H9 (cell line): ENCODE measurements around the gene DCDC1. TPM values are rescaled to one million over a fixed set of nuclear protein-coding genes. Genes with fewer than 3 reads are reported as not detected.

Experiments used
- DNase-seq: peaks from one replicate; pipeline ENCODE4 v3.0.0-alpha.2; 2017
- H2AFZ ChIP-seq: one replicate; pipeline ENCODE4 v1.6.1; 2013; ENCODE audit warnings: mild to moderate bottlenecking, low read length, control low read depth, moderate library complexity
- H2AK5ac ChIP-seq: 2 replicates; pipeline ENCODE4 v1.6.1; 2013; ENCODE audit warnings: low read length, control low read depth, mixed read lengths; ENCODE audit not compliant: insufficient read length
- H2BK120ac ChIP-seq: one replicate; pipeline ENCODE4 v1.6.1; 2013; ENCODE audit warnings: low read depth, mild to moderate bottlenecking, low read length, control low read depth, inconsistent platforms; ENCODE audit not compliant: poor library complexity, severe bottlenecking
- H2BK12ac ChIP-seq: 2 replicates; pipeline ENCODE4 v1.6.1; 2013; ENCODE audit warnings: low read length, control low read depth, mixed read lengths, low read depth; ENCODE audit not compliant: insufficient read length
- H2BK15ac ChIP-seq: 2 replicates; pipeline ENCODE4 v1.6.1; 2013; ENCODE audit warnings: low read depth, low read length, control low read depth
- H2BK20ac ChIP-seq: one replicate; pipeline ENCODE4 v1.6.1; 2013; ENCODE audit warnings: low read depth, mild to moderate bottlenecking, low read length, control low read depth, inconsistent platforms; ENCODE audit not compliant: poor library complexity, severe bottlenecking
- H2BK5ac ChIP-seq: 2 replicates; pipeline ENCODE4 v1.6.1; 2013; ENCODE audit warnings: low read length, control low read depth, mixed read lengths; ENCODE audit not compliant: insufficient read length
- H3K14ac ChIP-seq: 2 replicates; pipeline ENCODE4 v1.6.1; 2013; ENCODE audit warnings: low read length, control low read depth; ENCODE audit not compliant: insufficient read depth
- H3K18ac ChIP-seq: 2 replicates; pipeline ENCODE4 v1.6.1; 2013; ENCODE audit warnings: low read depth, mild to moderate bottlenecking, mixed read lengths, low read length, control low read depth; ENCODE audit not compliant: insufficient read length
- H3K23ac ChIP-seq: 2 replicates; pipeline ENCODE4 v1.6.1; 2013; ENCODE audit warnings: low read length, control low read depth, mixed read lengths, low read depth; ENCODE audit not compliant: insufficient read length
- H3K23me2 ChIP-seq: 2 replicates; pipeline ENCODE4 v1.6.1; 2013; ENCODE audit warnings: low read depth, mild to moderate bottlenecking, mixed read lengths, low read length, control low read depth; ENCODE audit not compliant: insufficient read length, poor library complexity, severe bottlenecking
- H3K27ac ChIP-seq: 2 replicates; pipeline ENCODE4 v1.5.1; 2013; ENCODE audit warnings: low read length, control low read depth, mixed read lengths, low read depth; ENCODE audit not compliant: insufficient read length
- H3K27me3 ChIP-seq: 2 replicates; pipeline ENCODE4 v1.6.1; 2013; ENCODE audit warnings: low read length, control low read depth, inconsistent platforms; ENCODE audit not compliant: insufficient read depth
- H3K4ac ChIP-seq: 2 replicates; pipeline ENCODE4 v1.6.1; 2013; ENCODE audit warnings: low read depth, mild to moderate bottlenecking, control low read depth, inconsistent platforms, low read length, moderate library complexity
- H3K4me1 ChIP-seq: 2 replicates; pipeline ENCODE4 v1.6.1; 2013; ENCODE audit warnings: low read length, control low read depth, inconsistent platforms; ENCODE audit not compliant: insufficient read depth
- H3K4me2 ChIP-seq: 2 replicates; pipeline ENCODE4 v1.6.1; 2013; ENCODE audit warnings: low read length, control low read depth, mixed read lengths; ENCODE audit not compliant: insufficient read length, insufficient read depth
- H3K56ac ChIP-seq: 2 replicates; pipeline ENCODE4 v1.6.1; 2013; ENCODE audit warnings: low read depth, mild to moderate bottlenecking, mixed read lengths, low read length, control low read depth; ENCODE audit not compliant: insufficient read length
- H3K79me1 ChIP-seq: 2 replicates; pipeline ENCODE4 v1.6.1; 2013; ENCODE audit warnings: low read depth, mild to moderate bottlenecking, moderate library complexity, low read length, control low read depth, inconsistent platforms; ENCODE audit not compliant: insufficient read depth, poor library complexity, severe bottlenecking
- H3K79me2 ChIP-seq: 2 replicates; pipeline ENCODE4 v1.6.1; 2013; ENCODE audit warnings: low read length, control low read depth, inconsistent platforms; ENCODE audit not compliant: insufficient read depth
- H3K9ac ChIP-seq: 2 replicates; pipeline ENCODE4 v1.6.1; 2013; ENCODE audit warnings: low read length, control low read depth, mixed read lengths; ENCODE audit not compliant: insufficient read length; ENCODE audit errors: extremely low read depth
- H3K9me3 ChIP-seq: one replicate; pipeline ENCODE4 v1.6.1; 2013; ENCODE audit warnings: low read depth, low read length, inconsistent platforms; ENCODE audit not compliant: control insufficient read depth
- H3T11ph ChIP-seq: one replicate; pipeline ENCODE4 v1.6.1; 2013; ENCODE audit warnings: mild to moderate bottlenecking, low read length, control low read depth, inconsistent platforms
- H4K20me1 ChIP-seq: one replicate; pipeline ENCODE4 v1.6.1; 2013; ENCODE audit not compliant: control insufficient read depth, insufficient read length, insufficient read depth
- H4K5ac ChIP-seq: 2 replicates; pipeline ENCODE4 v1.6.1; 2013; ENCODE audit warnings: low read depth, mild to moderate bottlenecking, mixed read lengths, low read length, control low read depth; ENCODE audit not compliant: insufficient read length
- H4K8ac ChIP-seq: replicated peaks from 2 replicates; pipeline ENCODE4 v1.6.1; 2013; ENCODE audit warnings: low read length, control low read depth, mixed read lengths, low read depth; ENCODE audit not compliant: insufficient read length
- H4K91ac ChIP-seq: 2 replicates; pipeline ENCODE4 v1.6.1; 2013; ENCODE audit warnings: low read depth, mild to moderate bottlenecking, moderate library complexity, mixed read lengths, low read length, control low read depth; ENCODE audit not compliant: insufficient read length
- H3K27ac Mint-ChIP-seq, 3 experiments: 2 replicates in 2 of 3; 3 replicates in 1 of 3; pipeline ENCODE4 v1.8.0; 2020 to 2021; ENCODE audit warnings: mixed read lengths in 3 of 3, mild to moderate bottlenecking in 1 of 3, moderate library complexity in 1 of 3
- H3K27me3 Mint-ChIP-seq: 2 replicates; pipeline ENCODE4 v1.8.0; 2021; ENCODE audit warnings: low read depth, mild to moderate bottlenecking, moderate library complexity, mixed read lengths
- H3K36me3 Mint-ChIP-seq, 3 experiments: 2 replicates in 2 of 3; 3 replicates in 1 of 3; pipeline ENCODE4 v1.8.0; 2020 to 2021; ENCODE audit warnings: low read depth in 3 of 3, mixed read lengths in 3 of 3; ENCODE audit not compliant: insufficient read depth in 1 of 3
- H3K4me1 Mint-ChIP-seq, 2 experiments: 2 replicates each; pipeline ENCODE4 v1.8.0; 2020; ENCODE audit warnings: mixed read lengths in 2 of 2
- H3K4me3 Mint-ChIP-seq, 2 experiments: 2 replicates in 1 of 2; 3 replicates in 1 of 2; pipeline ENCODE4 v1.8.0; 2020 to 2021; ENCODE audit warnings: mild to moderate bottlenecking in 2 of 2, mixed read lengths in 2 of 2, moderate library complexity in 1 of 2
- H3K9me3 Mint-ChIP-seq, 2 experiments: 2 replicates in 1 of 2; 3 replicates in 1 of 2; pipeline ENCODE4 v1.8.0; 2020; ENCODE audit warnings: mild to moderate bottlenecking in 2 of 2, mixed read lengths in 2 of 2, moderate library complexity in 1 of 2
- WGBS: extraction: QIAGEN DNeasy Blood & Tissue Kit; methylation state at CpG from one replicate; pipeline ENCODE4 v1.1.7; 2013; ENCODE audit warnings: missing lambda C conversion rate, low lambda C conversion rate, mixed read lengths; ENCODE audit not compliant: insufficient read length; ENCODE audit errors: extremely low coverage; 5-methylcytosine and 5-hydroxymethylcytosine counted together
- total RNA-seq: library from RNA; stranded (reverse); gene quantifications from 2 replicates; pipeline ENCODE4 v1.2.1, GENCODE V29; 2021
- TF ChIP-seq, protein P1 (sequence below): fragments of 200-600 bp; sonication (generic); conservative IDR thresholded peaks from 3 replicates; pipeline ENCODE4 v1.8.0; 2021; ENCODE audit warnings: antibody characterized with exemption, mild to moderate bottlenecking

Gene DCDC1
- total RNA-seq, 1 experiment from 2014 or later: 0.09 TPM

DNA sequence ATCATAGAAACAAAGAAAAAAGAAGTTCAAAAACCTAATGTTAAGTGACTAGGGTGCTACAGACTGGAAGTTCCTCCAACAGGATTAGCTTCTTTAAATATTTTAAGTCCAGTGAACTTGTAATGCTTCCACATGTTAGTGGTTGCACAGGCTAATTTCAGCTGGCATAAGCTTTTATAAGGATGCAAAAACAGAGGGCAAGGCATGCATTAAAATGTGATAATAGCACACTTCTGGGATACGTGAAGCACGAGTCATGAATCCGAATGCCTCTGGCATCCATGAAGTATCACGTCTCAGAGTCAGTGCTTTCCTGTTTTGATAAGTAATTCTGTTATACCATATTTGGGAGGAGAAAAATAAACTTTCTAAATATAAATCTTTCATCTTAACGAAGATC, 106.8 kb downstream of the DCDC1 start:
- no peaks in the 10 kb centered on the region for H3K79me1 ChIP-seq
- no peak overlapping the region for H3K56ac ChIP-seq
- H3K23ac ChIP-seq: no peak overlapping the region
- H3K27me3 ChIP-seq: no peaks in the 10 kb centered on the region
- no peak overlapping the region for H2BK12ac ChIP-seq
- H3K27ac ChIP-seq: no peak overlapping the region
- no peaks in the 10 kb centered on the region for H3K4me1 ChIP-seq
- H3K4me3 Mint-ChIP-seq: no peak overlapping the region
- H4K91ac ChIP-seq: no peak overlapping the region
- no peak for DNase-seq
- H4K20me1 ChIP-seq: no peaks in the 10 kb centered on the region
- H3K9ac ChIP-seq: no peak overlapping the region
- no peak overlapping the region for H2BK120ac ChIP-seq
- no peak overlapping the region for H2BK15ac ChIP-seq
- no peaks in the 10 kb centered on the region for H3K79me2 ChIP-seq
- H2BK20ac ChIP-seq: no peak overlapping the region
- no peak overlapping the region for H2BK5ac ChIP-seq
- no peaks in the 10 kb centered on the region for H3K27me3 Mint-ChIP-seq
- H3K23me2 ChIP-seq: no peaks in the 10 kb centered on the region
- H3K9me3 Mint-ChIP-seq: no peaks in the 10 kb centered on the region
- no peak overlapping the region for H3K4me2 ChIP-seq
- H3K4me1 Mint-ChIP-seq: no peaks in the 10 kb centered on the region
- H2AFZ ChIP-seq: no peak overlapping the region
- no peak overlapping the region for H4K5ac ChIP-seq
- no peak overlapping the region for H3K14ac ChIP-seq
- H3K4ac ChIP-seq: no peak overlapping the region
- H4K8ac ChIP-seq: no peak overlapping the region
- H3K36me3 Mint-ChIP-seq: no peaks in the 10 kb centered on the region
- no peaks in the 10 kb centered on the region for H3K9me3 ChIP-seq
- no CpG with 5 or more reads among the region's 5 CpGs for WGBS
- H2AK5ac ChIP-seq: no peak overlapping the region
- no peak overlapping the region for H3K27ac Mint-ChIP-seq
- no peak overlapping the region for H3K18ac ChIP-seq
- no peak overlapping the region for H3T11ph ChIP-seq
- TF ChIP-seq, protein P1, sequence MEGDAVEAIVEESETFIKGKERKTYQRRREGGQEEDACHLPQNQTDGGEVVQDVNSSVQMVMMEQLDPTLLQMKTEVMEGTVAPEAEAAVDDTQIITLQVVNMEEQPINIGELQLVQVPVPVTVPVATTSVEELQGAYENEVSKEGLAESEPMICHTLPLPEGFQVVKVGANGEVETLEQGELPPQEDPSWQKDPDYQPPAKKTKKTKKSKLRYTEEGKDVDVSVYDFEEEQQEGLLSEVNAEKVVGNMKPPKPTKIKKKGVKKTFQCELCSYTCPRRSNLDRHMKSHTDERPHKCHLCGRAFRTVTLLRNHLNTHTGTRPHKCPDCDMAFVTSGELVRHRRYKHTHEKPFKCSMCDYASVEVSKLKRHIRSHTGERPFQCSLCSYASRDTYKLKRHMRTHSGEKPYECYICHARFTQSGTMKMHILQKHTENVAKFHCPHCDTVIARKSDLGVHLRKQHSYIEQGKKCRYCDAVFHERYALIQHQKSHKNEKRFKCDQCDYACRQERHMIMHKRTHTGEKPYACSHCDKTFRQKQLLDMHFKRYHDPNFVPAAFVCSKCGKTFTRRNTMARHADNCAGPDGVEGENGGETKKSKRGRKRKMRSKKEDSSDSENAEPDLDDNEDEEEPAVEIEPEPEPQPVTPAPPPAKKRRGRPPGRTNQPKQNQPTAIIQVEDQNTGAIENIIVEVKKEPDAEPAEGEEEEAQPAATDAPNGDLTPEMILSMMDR: no peak
